GM19452 (cell line): ENCODE measurements around the gene RAET1L.
"Not testable (repeated sequence)": the region's sequence is repeated elsewhere in the genome, so short reads cannot be mapped to it uniquely, and the experiment has no call there.

ENCODE experiments used
- ATAC-seq: cut with Tn5 transposase; IDR thresholded peaks from one replicate; pipeline ENCODE4 v1.9.1; 2021; ENCODE audit not compliant: unreplicated experiment

RAET1L gene

DNA sequence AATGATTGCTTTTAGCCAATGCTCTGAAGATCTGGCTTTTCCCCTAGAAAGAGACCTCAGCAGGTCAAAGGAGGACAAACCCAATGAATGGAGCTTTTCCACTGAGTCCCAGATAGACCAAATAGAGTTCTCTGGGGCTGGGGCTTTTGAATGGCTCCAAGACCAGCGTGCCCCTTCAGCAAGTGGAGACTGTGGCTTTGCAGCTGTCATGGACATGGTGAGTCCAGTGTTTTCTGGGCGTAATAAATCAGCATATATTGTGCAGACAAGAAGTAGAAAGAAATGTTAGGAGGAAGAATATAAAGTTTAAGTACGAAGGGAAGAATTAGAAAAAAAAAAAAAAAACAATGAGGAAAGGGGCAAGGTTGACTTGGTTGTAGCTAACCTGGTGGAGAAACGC lies 33.5 kb downstream of the RAET1L start:
- ATAC-seq: no peak

DNA sequence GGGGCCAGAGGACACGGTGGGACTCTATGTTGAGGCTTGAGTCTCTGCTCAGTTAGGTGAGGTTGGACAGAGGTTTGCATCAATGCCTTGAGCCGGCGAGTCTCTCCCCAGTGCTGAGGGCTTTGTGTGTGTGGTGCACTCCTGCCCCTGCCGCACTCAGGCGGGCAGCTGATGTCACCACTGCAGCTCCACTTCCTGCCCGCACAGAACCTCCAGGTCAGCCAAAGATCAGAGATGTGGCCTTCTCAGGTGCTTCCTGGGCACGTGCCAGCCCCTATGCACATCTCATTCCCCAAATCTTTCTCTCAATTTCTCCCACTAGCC lies 33.9 kb downstream of the RAET1L start:
- ATAC-seq: not testable (repeated sequence)

DNA sequence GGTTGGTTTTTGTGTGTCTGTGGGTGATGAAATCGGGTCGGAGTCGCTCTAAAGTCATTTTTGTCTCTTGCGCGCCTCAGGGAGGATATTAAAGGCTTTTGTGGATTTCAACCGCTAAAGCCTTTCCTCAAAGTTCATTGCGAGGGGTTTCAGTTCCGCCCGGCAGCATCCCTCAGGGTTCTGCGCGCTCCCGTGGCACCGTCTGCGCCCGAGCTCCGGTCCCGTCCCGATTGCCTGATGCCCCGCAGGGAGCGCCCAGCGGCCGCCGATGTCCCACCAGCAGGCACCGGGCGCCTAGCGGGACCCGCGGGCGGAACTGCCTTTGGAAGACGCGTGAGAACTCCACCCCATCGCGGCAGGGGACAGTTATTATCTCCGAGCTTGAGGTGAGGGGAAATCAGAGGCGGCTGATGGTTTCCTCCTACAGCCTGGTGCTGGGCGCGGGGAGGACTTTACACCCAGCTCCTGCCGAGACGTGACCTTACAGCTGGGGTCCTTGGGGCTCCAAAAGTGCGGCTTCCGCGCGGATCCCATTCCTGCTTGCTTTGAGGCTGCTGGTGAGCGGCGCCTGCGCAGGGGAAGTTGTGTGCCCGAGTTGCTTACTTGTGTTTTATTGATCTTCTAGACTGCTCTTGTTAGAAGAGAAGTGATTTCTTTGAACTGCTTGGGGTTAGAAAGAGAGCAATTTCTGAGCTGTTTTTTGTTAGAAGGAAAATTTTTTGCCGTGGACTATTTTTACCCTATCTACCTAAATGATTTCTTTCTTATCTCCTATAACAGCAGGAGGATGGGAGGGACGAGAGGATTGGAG lies 34.5 kb downstream of the RAET1L start:
- no peak for ATAC-seq

DNA sequence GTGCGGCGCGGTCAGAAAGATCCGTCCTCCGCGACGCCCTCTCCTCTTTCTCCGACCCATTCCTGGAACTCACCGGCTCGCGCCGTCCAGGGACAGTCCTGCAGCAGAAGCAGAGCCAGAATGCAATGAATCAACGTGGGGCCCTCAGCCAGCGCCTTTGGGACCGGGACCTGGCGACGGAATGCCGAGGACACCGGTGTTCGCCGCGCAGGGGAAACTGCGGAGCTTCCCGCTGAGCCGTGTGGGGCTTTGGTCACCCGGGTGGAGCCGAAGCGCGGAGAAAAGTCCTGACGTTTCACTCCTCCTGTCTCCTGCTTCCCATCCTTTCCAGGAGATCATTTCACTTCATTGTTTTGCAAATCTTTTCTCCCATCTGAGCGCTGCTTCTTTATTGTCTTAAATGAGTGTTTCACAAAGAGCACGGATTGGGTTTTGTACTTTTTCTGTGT lies 35.1 kb downstream of the RAET1L start:
- no peak for ATAC-seq

DNA sequence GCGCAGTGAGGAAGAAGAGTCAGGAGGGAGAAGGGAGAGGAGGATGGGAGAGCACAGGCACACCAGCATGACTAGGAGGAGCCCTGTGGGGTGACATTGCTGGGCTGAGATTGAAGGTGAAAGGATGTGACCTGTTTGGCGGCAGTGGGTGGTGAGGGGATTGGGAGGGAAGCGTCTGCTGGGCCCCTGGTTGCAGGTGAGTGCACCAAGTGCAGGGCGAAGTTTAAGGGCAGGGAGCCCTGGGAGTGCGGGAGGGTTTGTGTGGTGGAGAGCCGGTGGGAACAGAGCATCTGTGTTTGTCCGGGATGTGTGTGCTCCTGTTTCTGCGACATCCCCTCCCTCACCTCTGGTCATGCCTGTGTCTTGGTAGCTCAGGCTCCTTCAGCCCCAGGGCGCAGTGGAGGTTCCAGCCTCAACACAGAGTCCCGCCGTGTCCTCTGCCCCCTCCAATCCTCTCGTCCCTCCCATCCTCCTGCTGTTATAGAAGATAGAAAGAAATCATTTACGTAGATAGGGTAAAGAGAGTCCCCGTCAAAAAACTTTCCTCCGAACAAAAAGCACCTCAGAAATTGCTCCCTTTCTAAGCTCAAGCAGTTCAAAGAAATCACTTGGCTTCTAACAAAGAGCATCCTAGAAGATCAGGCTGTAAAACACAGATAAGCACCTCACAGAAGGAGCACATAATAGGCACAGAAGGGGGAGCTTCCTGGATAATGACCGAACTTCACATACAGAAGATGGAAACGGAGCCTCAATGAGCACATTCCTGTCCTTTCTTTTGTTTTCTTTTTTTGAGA lies 36.6 kb downstream of the RAET1L start:
- no peak for ATAC-seq

DNA sequence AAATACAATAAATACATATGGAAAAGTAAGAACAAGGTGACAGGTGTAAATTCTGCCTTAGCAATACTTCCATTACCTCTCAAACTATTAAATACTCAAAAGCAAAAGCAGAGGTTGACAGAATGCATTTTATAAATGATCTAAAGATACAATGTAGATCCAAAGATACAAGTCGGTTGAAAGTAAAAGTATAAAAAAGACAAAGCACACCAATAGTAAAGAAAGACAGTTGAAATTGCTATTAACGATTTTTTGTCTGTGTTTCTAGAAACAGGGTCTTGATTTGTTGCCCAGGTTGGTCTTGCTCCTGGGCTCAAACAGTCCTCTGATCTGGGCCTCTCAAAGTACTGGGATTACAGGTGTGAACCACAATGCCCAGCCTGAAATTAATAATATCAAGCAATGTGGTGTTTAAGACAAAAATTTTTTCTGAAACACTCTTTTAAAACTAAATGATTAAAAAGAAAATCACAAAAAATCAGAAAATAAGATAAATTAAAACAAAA lies 37.7 kb downstream of the RAET1L start:
- no peak for ATAC-seq

DNA sequence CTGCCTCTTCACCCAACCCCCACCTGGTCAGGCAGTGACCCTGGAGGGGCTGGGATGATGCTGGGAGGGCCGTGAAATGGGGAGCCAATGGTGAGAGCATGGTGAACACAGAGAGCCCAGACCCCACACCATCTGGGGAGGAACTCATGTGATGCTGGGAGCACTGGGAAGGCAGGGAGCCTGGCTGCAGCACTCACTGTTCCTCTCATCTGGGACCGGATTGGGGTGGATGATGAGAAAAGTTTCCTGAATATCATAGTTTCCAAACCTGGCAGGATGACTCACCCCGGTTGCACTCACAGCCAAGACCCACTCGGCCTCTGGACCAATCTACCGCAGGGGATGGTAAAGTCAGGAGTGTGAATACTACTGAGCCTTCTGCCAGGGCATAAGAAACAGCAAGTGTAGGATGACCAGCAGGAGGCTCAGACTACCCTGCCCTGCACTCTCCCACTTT lies 39.8 kb downstream of the RAET1L start:
- ATAC-seq: no peak

DNA sequence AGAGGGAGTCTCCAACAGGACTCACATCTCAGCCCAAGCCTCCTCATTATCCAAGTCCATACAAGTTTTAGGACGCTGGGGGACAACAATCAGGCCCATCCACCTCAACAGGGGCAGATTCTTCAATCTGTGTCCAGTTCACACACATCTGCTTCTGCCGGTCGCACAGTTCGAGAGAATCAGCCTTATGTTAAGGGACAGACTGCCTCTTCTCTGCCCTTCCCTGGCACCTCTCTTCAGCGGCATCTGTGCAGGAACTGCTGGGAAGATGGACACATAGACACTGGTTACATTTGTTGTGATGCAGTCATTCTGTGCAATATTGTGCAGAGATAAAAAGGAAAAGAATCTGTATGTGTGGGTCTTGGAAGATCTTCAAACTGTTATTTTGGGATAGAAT lies 40.6 kb downstream of the RAET1L start:
- no peak for ATAC-seq

DNA sequence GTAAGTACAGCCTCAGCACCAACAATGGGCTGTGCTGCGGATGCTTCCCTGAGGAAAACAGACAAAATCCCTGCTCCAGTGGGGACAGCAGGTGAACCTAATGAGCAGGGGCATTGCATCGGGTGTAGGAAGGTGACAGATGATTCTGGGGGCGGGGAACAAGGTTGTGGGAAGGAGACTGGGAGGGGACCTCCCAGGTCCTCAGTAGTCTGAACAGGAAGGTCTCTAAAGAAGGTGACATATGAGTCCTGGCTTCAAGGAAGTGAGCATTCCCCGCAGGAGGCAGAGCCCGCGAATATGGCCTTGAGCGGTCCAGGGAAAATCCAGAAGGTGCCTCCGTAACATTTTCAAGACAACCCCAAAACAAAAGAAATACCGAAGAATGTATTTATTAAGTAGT lies 42.2 kb downstream of the RAET1L start:
- no peak for ATAC-seq

DNA sequence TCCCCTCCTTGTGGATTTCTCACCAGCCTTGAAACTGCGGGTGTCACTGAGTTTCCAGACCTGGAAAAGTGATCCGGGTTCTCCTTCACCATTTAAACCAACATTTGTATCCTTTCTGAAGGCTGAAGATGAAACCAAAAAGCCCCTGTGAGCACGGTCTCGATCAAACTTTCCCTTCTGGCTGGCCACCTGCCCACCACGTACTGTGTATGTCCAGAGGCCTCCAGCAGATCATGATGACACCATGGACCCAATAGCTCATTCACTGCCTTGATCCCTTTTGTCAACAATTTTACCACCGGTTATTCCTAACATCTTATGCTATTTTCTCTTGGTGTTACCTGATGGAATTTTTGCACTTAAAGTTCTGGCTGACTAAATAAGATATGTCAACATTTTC lies 46.0 kb downstream of the RAET1L start:
- ATAC-seq: no peak

DNA sequence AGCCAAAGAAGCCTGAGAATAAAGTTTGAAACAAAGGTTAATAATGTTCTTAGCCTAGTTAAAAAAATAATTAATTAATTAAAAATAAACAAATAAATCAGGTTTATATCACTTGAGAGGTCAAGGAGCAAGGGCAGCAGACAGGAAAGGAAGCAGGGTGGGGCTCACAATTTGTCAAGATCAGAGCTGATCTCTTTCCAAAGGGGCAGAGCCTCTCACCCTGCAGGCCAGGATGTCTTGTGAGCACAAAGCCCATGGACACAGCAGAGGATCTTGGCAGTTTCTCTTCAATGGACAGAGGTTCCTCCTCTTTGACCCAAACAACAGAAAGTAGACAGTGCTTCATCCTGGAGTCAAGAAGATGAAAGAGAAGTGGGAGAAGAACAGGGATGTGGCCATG lies 46.7 kb downstream of the RAET1L start:
- no peak for ATAC-seq

DNA sequence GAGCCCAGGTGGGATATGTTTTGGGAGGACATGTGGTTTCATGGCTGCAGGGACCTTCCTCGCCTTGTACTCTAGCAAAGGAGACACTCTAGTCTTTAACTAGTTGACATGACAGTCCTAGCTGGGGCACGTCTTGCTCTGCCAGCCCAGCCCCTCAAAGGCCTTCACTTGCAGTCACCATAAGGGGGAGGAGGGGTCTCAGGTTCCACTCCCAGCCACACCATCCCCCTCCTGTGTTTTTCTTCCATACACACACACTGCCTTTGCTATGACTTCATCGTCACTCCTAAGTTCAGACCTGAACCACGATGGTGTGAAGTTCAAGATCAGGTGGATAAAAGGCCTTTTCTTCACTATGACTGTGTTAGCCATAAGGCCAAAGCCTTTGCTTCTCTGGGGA lies 48.1 kb downstream of the RAET1L start:
- no peak for ATAC-seq

DNA sequence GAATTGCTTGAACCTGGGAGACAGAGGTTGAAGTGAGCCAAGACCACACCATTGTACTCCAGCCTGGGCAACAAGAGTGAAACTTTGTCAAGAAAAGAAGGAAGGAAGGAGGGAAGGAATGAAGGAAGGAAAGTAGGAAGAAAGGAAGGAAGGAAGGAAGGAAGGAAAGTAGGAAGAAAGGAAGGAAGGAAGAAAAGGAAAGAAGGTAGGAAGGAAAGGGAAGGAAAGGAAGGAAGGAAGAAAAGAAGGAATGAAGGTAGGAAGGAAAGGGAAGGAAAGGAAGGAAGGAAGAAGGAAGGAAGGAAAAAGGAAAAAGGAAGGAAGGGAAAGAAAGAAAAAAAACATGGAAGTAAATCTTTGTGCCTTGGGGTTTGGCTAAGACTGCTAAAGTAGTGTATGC lies 49.9 kb downstream of the RAET1L start:
- ATAC-seq: no peak

DNA sequence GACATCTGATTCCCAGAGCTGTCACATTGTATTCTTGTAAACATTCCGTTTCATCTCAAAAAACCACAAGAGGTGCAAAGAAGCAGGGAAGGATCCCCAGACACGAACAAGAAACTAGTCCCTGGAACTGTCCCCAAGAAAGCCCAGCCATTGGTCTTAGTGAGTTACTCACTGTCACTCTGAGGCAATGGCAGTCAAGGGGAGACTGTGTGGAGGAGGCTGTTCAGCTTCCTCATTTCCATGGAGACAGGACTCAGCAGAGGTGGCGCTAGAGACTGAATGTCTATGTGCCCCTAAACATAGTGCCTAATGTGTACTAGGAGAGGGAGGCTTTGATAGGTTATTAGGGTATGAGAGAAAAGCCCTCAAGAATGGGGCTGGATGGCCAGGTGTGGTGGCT lies 50.5 kb downstream of the RAET1L start:
- no peak for ATAC-seq

DNA sequence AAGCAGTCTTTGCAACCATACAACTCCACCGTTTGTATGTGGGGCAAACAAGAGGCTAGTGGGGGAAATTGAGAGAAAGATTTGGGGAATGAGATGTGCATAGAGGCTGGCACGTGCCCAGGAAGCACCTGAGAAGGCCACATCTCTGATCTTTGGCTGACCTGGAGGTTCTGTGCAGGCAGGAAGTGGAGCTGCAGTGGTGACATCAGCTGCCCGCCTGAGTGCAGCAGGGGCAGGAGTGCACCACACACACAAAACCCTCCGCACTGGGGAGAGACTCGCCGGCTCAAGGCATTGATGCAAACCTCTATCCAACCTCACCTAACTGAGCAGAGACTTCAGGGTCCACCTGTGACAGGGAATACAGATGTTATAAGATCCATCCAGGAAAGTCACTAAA lies 50.9 kb downstream of the RAET1L start:
- not testable (repeated sequence) for ATAC-seq

DNA sequence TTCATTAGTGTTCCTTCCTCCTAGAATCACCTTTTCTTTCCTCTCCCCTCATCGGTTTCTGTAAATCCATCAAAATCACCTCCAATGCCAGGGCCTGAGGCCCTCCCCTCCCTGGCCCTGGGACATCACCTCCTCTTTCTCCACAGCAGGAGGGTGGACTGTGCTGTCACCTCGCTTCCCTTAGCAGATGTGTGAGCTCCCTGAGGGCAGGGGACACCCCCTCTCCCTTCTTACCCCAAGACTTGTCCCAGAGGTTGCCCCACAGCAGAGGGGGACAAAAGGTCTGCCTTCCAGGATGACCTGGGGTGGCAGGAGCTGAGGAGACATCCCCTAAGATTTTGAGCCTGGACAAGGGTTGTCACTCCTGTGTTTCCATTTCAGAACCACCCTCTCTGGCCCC lies 55.7 kb downstream of the RAET1L start:
- ATAC-seq: no peak

DNA sequence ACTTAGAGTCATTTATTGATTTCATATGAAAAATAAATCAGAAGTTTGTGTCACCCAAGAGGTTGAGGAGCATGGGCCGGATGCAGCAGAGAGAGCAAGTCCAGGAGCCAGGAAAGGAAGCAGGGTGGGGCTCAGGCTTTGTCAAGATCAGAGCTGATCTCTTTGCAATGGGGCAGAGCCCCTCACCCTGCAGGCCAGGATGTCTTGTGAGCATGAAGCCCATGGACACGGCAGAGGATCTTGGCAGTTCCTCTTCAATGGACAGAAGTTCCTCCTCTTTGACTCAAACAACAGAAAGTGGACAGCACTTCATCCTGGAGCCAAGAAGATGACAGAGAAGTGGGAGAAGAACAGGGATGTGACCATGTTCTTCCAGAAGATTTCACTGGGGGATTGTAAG lies 56.4 kb downstream of the RAET1L start:
- ATAC-seq: not testable (repeated sequence)
